C4-2B (cell line): Measurements from ENCODE around the gene GOLGA7B.

Experiments used
- H3K27ac ChIP-seq: fragments of 450-650 bp; 2 replicates; pipeline ENCODE4 v1.5.1; 2017
- ZFX ChIP-seq: fragments of 450-650 bp; IDR thresholded peaks from 2 replicates; pipeline ENCODE4 v1.6.1; 2017
- TF ChIP-seq, protein P1 (sequence below): fragments of 450-650 bp; conservative IDR thresholded peaks from 2 replicates; pipeline ENCODE4 v1.5.1; 2017; ENCODE audit warnings: mild to moderate bottlenecking

GOLGA7B gene

DNA sequence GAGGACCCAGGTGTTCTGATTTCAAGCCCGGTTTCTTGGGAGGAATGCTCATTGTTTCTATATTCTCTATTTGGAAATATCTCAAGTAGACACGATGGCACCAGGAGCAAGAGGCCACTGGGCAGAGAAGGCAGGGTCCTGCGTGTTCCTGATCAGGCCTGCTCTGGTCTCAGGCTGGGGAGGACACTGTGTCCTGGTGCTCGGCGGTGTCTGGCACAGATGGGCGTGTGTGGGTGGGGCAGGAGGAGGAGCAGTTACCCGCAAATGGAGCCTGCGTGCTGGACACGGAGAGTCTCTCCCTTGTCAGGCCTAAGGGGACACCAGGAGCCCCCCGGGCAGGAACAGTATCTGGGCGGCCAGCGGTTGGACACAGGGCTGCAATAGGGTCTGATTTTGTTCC is 25.9 kb upstream of the GOLGA7B start:
- TF ChIP-seq, protein P1, sequence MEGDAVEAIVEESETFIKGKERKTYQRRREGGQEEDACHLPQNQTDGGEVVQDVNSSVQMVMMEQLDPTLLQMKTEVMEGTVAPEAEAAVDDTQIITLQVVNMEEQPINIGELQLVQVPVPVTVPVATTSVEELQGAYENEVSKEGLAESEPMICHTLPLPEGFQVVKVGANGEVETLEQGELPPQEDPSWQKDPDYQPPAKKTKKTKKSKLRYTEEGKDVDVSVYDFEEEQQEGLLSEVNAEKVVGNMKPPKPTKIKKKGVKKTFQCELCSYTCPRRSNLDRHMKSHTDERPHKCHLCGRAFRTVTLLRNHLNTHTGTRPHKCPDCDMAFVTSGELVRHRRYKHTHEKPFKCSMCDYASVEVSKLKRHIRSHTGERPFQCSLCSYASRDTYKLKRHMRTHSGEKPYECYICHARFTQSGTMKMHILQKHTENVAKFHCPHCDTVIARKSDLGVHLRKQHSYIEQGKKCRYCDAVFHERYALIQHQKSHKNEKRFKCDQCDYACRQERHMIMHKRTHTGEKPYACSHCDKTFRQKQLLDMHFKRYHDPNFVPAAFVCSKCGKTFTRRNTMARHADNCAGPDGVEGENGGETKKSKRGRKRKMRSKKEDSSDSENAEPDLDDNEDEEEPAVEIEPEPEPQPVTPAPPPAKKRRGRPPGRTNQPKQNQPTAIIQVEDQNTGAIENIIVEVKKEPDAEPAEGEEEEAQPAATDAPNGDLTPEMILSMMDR = no peak
- no peak for TF ChIP-seq ZFX
- H3K27ac ChIP-seq = no peak overlapping the region

DNA sequence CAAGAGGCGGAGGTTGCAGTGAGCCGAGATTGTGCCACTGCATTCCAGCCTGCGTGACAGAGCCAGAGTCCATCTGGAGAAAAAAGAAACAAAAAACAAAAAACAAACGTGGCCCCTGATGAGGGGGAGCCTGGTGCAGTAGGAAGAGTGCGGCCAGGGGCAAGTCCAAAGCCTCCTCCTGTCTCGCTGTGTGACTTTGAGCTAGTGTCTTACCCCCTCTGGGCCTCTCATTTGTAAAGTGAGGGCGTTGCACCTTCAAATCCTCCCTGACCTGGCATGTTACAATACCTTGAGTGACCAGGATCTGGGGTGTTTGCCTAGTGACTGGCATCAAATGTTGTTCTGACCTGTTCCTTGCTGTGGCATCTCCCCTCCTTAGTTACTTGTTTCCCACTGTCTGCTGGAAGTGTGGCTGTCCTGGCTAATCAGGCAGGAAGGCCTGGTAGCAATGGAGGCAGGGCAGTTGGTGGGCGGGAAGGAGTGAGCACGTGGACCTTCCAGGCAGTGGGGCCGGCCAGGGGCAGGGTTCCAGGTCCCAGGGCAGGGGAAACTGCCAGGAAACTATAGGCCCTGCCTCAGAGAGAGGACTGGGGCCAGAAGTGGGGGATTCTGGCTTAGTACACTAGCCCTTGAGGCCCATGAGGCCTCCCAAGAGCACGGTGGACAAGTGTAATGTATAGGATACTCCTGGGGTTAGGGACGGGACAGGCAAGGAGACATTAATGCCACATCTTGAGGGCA is 24.5 kb upstream of the GOLGA7B start:
- no peak overlapping the region for H3K27ac ChIP-seq
- no peak for TF ChIP-seq ZFX
- TF ChIP-seq, protein P1 = no peak

DNA sequence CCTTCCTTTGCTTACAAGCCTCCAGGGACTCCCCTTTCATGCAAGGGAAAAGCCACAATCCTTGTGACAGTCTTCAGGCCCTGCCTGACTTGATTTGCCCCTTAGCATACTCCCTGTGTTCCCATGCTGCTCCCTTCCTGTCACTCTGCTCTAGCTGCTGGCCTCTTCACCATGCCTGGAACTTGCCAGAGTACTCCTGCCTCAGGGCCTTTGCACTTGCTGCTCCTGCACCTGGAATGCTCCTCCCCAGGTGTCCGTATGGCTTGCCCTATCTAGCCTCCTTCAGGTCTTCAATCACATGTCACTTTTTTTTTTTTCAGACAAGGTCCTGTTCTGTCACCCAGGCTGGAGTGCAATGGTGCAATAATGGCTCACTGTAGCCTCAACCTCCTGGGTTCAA is 22.8 kb upstream of the GOLGA7B start:
- H3K27ac ChIP-seq = no peak overlapping the region

DNA sequence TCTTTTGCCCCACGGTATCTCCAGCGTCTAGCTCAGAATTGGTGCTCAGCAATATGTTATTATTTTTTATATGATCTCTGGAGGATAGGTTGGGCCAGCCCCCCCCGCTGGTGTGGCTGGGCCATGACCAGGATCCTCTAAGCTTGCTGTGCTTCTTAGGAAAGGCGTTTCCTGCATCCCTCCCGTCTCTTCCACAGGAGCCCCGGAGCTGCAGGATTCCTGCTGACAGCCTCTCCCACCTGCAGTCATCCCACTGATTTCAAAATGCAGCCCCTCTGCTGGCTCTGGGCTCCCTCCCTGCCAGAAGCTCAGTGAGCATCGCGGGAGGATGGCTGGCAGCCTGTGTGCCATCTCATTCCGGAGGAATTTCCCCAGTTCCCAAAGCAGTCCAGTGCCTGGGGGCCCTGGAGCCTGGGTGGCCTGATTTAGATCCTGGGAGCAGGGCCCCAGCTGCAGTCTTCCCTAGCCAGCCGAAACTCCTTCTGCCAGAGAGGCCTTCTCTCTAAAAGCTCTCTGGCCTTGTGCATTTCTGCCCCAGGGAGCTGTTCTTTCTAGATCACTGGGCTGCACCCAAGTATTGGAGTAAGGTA is 21.8 kb upstream of the GOLGA7B start:
- no peak overlapping the region for H3K27ac ChIP-seq
- TF ChIP-seq, protein P1 = no peak

More for the DNA sequence above, 22.8 kb upstream of the GOLGA7B start:
- no peak for TF ChIP-seq ZFX
- TF ChIP-seq, protein P1 = no peak

DNA sequence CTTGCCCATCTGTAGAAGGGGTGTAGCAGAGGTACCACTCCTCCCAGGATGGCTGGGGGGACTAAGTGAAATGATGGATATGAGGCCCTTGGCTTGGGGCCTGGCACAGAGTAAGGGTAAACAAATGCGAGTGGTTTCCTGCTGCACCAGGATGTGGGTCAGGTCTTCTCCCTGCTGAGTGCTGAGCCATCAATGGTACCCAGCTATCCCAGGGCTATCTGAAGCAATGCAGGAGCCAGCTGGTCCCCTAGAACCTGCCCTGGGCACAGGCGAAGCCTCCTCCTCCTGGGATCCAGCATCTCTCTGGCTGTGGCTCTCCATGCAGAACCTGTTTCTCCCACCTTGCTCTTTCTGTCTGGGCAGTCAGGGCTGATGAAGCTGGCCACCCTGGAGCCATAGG is 20.9 kb upstream of the GOLGA7B start:
- no peak for TF ChIP-seq ZFX
- TF ChIP-seq, protein P1 = no peak
- no peak overlapping the region for H3K27ac ChIP-seq

DNA sequence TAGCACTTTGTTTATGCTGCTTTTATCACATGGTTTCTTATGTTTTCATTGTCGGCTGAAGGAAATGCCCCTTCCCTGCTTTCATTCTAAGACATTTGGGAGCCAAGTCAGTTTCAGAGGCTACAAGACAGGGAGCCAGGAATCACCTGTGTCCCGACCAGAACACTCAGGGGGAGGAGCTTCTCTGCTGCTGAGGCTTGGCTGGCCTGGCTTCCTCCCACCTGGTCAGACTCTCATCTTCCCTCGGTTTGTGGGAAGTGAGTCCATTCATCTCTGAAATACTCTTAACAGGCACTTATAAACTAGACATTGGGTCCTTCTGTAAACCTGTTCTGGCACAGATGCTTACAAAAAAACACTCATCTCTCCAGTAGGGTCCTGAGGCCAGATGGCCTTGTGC is 19.6 kb upstream of the GOLGA7B start:
- TF ChIP-seq, protein P1 = no peak
- TF ChIP-seq ZFX = no peak

DNA sequence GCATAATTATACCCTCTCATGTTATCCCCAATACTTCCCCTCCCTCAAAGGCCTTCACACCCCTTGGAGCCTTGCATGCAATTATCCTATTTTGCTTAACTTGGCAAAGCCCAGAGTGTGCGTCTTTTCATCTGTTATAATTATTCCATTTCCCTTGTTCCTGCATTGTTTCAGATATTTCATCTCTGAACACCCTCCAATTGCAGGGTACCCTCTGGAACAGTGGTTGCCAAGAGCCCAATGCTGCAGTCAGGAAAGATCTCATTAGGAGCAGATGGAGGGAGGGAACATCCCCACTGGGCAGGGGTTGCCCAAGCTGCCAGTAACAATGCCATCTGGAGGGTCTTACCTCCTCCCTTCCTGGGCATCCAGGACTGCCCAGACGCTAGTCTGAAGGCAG is 18.4 kb upstream of the GOLGA7B start:
- TF ChIP-seq, protein P1 = no peak
- TF ChIP-seq ZFX = no peak
- no peak overlapping the region for H3K27ac ChIP-seq

More for the DNA sequence above, 19.6 kb upstream of the GOLGA7B start:
- no peak overlapping the region for H3K27ac ChIP-seq
